ENCODE data around the gene EXOC3L4.

DNA sequence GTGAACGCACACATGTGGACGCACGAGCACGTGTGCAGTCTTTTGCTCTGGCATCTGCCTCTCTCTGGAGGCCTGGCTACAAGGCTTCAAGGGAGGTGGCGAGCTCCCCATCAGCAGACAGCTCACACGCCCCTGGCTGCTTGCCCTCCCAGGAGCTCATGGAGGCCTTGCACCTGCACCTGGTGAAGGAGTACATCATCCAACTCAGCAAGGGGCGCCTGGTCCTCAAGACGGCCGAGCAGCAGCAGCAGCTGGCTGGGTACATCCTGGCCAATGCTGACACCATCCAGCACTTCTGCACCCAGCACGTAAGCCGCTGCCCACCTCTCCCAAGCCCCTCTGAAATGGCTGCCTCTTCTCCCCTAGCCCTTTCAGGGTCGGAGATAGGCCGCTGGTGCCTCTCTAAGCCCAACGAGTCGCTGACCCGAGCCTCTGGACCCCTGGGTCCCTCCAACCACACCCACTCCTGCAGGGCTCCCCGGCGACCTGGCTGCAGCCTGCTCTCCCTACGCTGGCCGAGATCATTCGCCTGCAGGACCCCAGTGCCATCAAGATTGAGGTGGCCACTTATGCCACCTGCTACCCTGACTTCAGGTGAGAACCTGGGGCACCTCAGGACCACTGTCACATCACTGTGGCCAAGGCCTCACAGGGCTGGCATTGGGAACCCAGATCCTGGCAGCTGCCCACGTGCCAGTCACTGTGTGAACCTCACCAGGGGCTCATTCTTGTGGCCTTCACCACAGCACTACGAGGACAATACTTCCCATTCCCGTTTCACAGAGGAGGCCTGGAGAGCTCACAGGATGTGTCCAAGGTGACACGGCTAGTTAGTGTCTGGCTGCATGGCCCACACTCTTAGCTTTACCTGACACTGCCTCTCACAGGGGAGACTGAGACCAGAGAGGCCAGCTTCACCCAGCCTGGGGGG is 39.0 kb downstream of the EXOC3L4 start:
- TF ChIP-seq, protein P1, sequence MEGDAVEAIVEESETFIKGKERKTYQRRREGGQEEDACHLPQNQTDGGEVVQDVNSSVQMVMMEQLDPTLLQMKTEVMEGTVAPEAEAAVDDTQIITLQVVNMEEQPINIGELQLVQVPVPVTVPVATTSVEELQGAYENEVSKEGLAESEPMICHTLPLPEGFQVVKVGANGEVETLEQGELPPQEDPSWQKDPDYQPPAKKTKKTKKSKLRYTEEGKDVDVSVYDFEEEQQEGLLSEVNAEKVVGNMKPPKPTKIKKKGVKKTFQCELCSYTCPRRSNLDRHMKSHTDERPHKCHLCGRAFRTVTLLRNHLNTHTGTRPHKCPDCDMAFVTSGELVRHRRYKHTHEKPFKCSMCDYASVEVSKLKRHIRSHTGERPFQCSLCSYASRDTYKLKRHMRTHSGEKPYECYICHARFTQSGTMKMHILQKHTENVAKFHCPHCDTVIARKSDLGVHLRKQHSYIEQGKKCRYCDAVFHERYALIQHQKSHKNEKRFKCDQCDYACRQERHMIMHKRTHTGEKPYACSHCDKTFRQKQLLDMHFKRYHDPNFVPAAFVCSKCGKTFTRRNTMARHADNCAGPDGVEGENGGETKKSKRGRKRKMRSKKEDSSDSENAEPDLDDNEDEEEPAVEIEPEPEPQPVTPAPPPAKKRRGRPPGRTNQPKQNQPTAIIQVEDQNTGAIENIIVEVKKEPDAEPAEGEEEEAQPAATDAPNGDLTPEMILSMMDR (IDR thresholded peaks at IDR 0.05; ENCODE audit: insufficient read depth, low read depth, low read length): no peak
- TF ChIP-seq EZH2 (IDR thresholded peaks at IDR 0.05; ENCODE audit: insufficient read depth, low read length): no peak

All from astrocyte (in vitro differentiated cells and primary cell).